CD4-positive, alpha-beta T cell (primary cell): ENCODE measurements around the gene EPB41L4A. TPM values are rescaled to one million over a fixed set of nuclear protein-coding genes. Genes with fewer than 3 reads are reported as not detected.

Experiments
- ATAC-seq: fragments of 200-7000 bp; cut with Tn5 transposase; one replicate; pipeline ENCODE4 v1.10.0; 2022; ENCODE audit warnings: mild to moderate bottlenecking; ENCODE audit not compliant: poor library complexity
- CTCF ChIA-PET: fragments of 350-600 bp; sonication (Branson Sonifier 250); formaldehyde crosslinking; loops from one replicate; lab custom pipeline; 2021; ENCODE audit warnings: antibody characterized with exemption, inconsistent platforms; lab: Charles Lee
- POLR2A ChIA-PET: fragments of 350-600 bp; sonication (Branson Sonifier 250); formaldehyde crosslinking; loops from one replicate; lab custom pipeline; 2021; ENCODE audit warnings: antibody characterized with exemption, inconsistent platforms; lab: Charles Lee
- DNase-seq, 14 experiments: peaks; one replicate each; pipeline ENCODE4 v3.0.0-alpha.2; 2013 to 2020; ENCODE audit warnings: mixed read lengths in 2 of 14
- H3K27ac ChIP-seq, 2 donors: one replicate each; pipeline versions ENCODE4 v1.5.1 to v1.7.0; 2013; ENCODE audit warnings: low read length in 2 of 2, low read depth in 1 of 2, mild to moderate bottlenecking in 1 of 2
- H3K27me3 ChIP-seq, 2 experiments: 1 replicate in 1 of 2; 2 replicates in 1 of 2; pipeline versions ENCODE4 v1.6.1 to v1.7.0; 2013; ENCODE audit warnings: low read length in 2 of 2, control low read depth in 1 of 2, mild to moderate bottlenecking in 1 of 2, moderate library complexity in 1 of 2; ENCODE audit not compliant: insufficient read depth in 2 of 2, control insufficient read depth in 1 of 2
- H3K36me3 ChIP-seq: one replicate; pipeline ENCODE4 v1.6.1; 2013; ENCODE audit warnings: low read length, control low read depth; ENCODE audit not compliant: insufficient read depth
- H3K4me1 ChIP-seq: one replicate; pipeline ENCODE4 v1.6.1; 2013; ENCODE audit warnings: low read length, control low read depth; ENCODE audit not compliant: insufficient read depth
- H3K4me3 ChIP-seq: one replicate; pipeline ENCODE4 v1.5.1; 2013; ENCODE audit warnings: mild to moderate bottlenecking, low read length, moderate library complexity
- H3K9me3 ChIP-seq, 2 experiments: 1 replicate in 1 of 2; 2 replicates in 1 of 2; pipeline versions ENCODE4 v1.6.1 to v1.7.0; 2013; ENCODE audit warnings: low read length in 2 of 2, mild to moderate bottlenecking in 2 of 2, control low read depth in 1 of 2, moderate library complexity in 1 of 2; ENCODE audit not compliant: control insufficient read depth in 1 of 2, insufficient read depth in 1 of 2
- H3K27ac Mint-ChIP-seq: one replicate; pipeline ENCODE4 v1.8.0; 2020; ENCODE audit warnings: mixed read lengths
- H3K27me3 Mint-ChIP-seq: one replicate; pipeline ENCODE4 v1.8.0; 2021; ENCODE audit warnings: mixed read lengths
- H3K36me3 Mint-ChIP-seq: one replicate; pipeline ENCODE4 v1.8.0; 2021; ENCODE audit warnings: low read depth, mixed read lengths
- H3K4me1 Mint-ChIP-seq: one replicate; pipeline ENCODE4 v1.8.0; 2021; ENCODE audit warnings: low read depth, mixed read lengths
- H3K4me3 Mint-ChIP-seq: one replicate; pipeline ENCODE4 v1.8.0; 2020; ENCODE audit warnings: mild to moderate bottlenecking, mixed read lengths
- H3K9me3 Mint-ChIP-seq: one replicate; pipeline ENCODE4 v1.8.0; 2020; ENCODE audit warnings: mixed read lengths
- intact Hi-C, 2 experiments: fragments of 100-400 bp; cut with DNase I in 1 of 2; cut with micrococcal nuclease in 1 of 2; formaldehyde crosslinking; loops; one replicate each; pipeline versions ENCODE4 v1.15.1 to v1.9.0; 2023 to 2025; cut with DNase I, micrococcal nuclease
- total RNA-seq, 174 experiments: library from RNA in 2 of 174; stranded (reverse) in 2 of 174; gene quantifications; one replicate each; pipeline ENCODE4 v1.2.3 and lab custom pipeline; 2021 to 2026
- TF ChIP-seq, protein P1 (sequence below): fragments of 200-600 bp; IDR thresholded peaks from one replicate; pipeline ENCODE4 v1.8.0; 2022; ENCODE audit warnings: antibody characterized with exemption, mild to moderate bottlenecking

EPB41L4A gene
- total RNA-seq, 2 experiments from 2014 or later, result 0.08 TPM; not detected in 1

DNA sequence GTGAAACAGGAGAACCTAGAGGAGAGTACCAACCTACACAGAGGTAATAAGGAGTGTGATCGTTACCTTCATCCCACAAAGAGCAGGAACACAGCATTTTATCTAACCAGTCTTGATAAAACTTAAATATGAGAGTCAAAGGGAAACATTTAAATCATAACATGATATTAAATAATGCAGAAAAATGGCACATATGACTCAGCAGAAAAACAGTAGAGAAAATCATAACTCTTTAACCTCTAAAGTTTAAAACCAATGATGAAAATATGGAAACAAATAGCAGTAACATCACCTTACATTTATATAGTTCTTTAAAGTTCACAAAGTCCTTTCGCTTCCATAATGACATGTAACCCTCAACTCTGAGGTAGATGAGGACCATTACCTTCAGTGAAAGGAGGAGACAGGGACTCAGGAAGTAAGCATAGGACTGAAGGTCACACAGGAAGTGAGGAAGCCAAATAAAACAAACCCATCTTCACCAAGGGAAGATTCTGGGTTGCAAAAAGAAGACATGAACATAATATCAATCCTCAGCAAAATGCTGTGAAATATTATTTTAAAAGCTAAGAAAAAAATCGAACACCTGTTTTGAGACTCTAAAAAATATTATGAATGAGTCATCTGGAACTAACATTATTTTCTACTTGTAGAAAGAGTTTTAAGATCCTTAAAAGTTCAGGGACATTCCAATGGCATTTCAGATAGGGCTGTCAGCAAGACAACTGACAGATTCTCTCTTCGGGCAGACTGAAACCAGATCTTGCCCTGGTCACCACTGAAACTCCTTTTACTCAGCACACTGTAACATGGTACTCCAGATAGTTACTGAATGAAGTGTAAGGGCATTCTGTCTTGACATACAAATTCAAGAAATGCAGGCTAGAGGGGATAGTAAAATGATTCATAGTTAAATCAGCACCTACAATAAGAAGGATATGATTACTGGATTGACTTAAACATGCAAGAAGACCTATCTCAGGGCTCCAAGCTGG, 148.5 kb downstream of the EPB41L4A start:
- no peaks in the 10 kb centered on the region for H3K9me3 ChIP-seq
- no peaks in the 10 kb centered on the region for H3K36me3 ChIP-seq
- Mint-ChIP-seq H3K36me3 (no peaks in the 10 kb centered on the region), H3K27ac (no peak overlapping the region), H3K27me3 (peaks cover 16% of the 10 kb centered on the region), H3K4me1 (no peaks in the 10 kb centered on the region), H3K4me3 (no peak overlapping the region), H3K9me3 (no peaks in the 10 kb centered on the region)
- DNase-seq (no peak), ATAC-seq (no peak)
- H3K4me1 ChIP-seq, result no peaks in the 10 kb centered on the region
- H3K27ac ChIP-seq, result no peak overlapping the region
- TF ChIP-seq, protein P1, sequence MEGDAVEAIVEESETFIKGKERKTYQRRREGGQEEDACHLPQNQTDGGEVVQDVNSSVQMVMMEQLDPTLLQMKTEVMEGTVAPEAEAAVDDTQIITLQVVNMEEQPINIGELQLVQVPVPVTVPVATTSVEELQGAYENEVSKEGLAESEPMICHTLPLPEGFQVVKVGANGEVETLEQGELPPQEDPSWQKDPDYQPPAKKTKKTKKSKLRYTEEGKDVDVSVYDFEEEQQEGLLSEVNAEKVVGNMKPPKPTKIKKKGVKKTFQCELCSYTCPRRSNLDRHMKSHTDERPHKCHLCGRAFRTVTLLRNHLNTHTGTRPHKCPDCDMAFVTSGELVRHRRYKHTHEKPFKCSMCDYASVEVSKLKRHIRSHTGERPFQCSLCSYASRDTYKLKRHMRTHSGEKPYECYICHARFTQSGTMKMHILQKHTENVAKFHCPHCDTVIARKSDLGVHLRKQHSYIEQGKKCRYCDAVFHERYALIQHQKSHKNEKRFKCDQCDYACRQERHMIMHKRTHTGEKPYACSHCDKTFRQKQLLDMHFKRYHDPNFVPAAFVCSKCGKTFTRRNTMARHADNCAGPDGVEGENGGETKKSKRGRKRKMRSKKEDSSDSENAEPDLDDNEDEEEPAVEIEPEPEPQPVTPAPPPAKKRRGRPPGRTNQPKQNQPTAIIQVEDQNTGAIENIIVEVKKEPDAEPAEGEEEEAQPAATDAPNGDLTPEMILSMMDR, result no peak
- H3K4me3 ChIP-seq, result no peak overlapping the region
- intact Hi-C loops, result no loop called here
- ChIA-PET CTCF (no interaction called here), POLR2A (no interaction called here)
- peaks cover 0 to 3% of the 10 kb centered on the region in 2 experiments for H3K27me3 ChIP-seq

DNA sequence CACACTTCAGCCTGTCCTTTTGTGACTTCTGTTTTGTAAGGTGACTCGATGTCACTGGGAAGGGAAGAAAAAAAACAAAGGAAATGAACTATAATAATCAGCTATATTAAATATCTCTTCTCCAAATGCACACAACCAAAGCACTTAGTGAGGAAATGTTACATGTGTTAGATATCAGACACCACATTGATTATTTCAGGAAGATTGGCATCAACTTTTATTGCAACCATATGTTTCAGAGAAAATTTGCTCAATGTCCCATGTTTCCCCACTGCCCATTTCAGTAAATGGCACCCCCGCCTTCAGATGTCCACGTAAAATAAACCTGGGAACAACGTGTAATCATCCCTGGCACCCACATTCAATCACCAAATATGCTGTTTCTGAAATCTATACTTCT, 151.8 kb downstream of the EPB41L4A start:
- ATAC-seq, result no peak
- intact Hi-C loops, result no loop called here
- Histone ChIP-seq H3K27ac (no peak overlapping the region), H3K4me3 (no peak overlapping the region), H3K4me1 (no peaks in the 10 kb centered on the region), H3K9me3 (no peaks in the 10 kb centered on the region), H3K36me3 (no peaks in the 10 kb centered on the region), H3K27me3 (peaks cover 4 to 6% of the 10 kb centered on the region in 2 experiments)
- H3K27ac Mint-ChIP-seq, result no peak overlapping the region
- H3K9me3 Mint-ChIP-seq, result no peaks in the 10 kb centered on the region
- H3K27me3 Mint-ChIP-seq, result peaks cover 13% of the 10 kb centered on the region
- CTCF ChIA-PET, result no interaction called here
- H3K36me3 Mint-ChIP-seq, result no peaks in the 10 kb centered on the region
- no peak overlapping the region for H3K4me3 Mint-ChIP-seq
- POLR2A ChIA-PET, result no interaction called here
- DNase-seq, result no peak
- TF ChIP-seq, protein P1, result no peak
- H3K4me1 Mint-ChIP-seq, result no peaks in the 10 kb centered on the region

DNA sequence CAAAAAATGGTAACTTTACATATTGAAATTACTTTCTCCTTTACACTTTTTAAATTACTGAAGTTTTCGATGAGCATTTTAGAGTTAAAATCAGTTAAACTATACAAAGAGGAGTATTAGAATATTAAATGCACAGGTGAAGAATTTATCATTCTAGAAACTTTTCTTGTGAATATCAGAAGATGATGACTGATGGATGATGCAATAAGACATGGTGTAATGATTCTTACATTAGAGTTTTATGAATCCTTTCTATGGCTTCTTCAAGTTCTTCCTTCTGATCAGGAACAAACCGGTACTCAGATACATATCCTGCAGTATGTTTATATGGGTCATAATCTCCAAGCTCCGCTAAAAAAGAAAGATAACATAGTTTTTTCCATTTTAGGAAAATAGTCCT, 154.4 kb downstream of the EPB41L4A start:
- H3K4me3 ChIP-seq, result no peak overlapping the region
- Mint-ChIP-seq H3K36me3 (no peaks in the 10 kb centered on the region), H3K27ac (no peak overlapping the region), H3K27me3 (peaks cover 13% of the 10 kb centered on the region), H3K4me1 (no peaks in the 10 kb centered on the region), H3K9me3 (no peaks in the 10 kb centered on the region), H3K4me3 (no peak overlapping the region)
- peaks cover 4 to 6% of the 10 kb centered on the region in 2 experiments for H3K27me3 ChIP-seq
- DNase-seq, result no peak
- ChIA-PET CTCF (no interaction called here), POLR2A (no interaction called here)
- H3K9me3 ChIP-seq, result no peaks in the 10 kb centered on the region
- no peak overlapping the region for H3K27ac ChIP-seq
- no peaks in the 10 kb centered on the region for H3K36me3 ChIP-seq
- no peak for ATAC-seq
- no peaks in the 10 kb centered on the region for H3K4me1 ChIP-seq
- intact Hi-C loops, result no loop called here
- TF ChIP-seq, protein P1, result no peak
